ENCODE results near the gene KIF18B. TPM values are rescaled to one million over a fixed set of nuclear protein-coding genes. Genes with fewer than 3 reads are reported as not detected.
A peak's percentile ranks its signal among the peaks of the same experiment; 100 is the strongest.

KIF18B gene
- total RNA-seq, 2 donors from 2014 or later = 3.0 to 8.8 TPM

GRCh38 chr17:44971776-44972483, 24.4 kb upstream of the KIF18B start:
- no peak for DNase-seq
- intact Hi-C loops (cut with DNase I, micrococcal nuclease) = no loop called here
- ATAC-seq = no peak

GRCh38 chr17:44970136-44970741, 22.7 kb upstream of the KIF18B start:
- DNase-seq (peak; percentile 31 to 46), ATAC-seq (no peak)
- intact Hi-C loops (cut with DNase I, micrococcal nuclease) = no loop called here

DNA sequence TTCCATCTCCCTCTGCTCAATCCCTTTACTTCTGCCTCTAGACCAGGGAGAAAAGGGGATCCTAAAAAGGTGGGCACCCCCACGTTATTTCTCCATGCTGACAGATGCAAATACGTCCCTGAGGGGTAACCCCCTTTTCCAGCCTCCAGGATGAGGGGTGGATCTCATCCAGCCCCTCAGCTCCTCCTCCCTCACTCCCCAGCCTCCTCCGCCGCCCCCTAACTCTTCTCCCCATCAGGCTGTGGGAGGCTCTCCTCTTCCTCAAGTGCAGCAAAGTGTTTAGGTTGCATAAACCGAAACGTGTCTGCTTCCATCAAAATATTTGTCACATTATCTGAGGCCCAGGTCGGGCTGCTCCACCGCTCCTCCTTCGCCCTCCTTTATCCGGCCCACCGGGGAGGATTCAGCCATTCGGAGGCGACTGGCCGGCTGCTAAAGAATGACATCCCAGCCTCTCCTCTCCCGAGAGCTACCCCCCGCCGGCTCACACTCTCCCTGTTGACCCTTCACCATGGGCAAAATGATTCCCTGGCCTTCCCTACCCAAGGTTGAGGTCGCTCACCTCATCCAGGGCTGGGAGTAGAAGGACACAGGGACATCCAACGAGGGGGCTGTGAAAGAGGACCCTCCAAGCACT, 21.7 kb upstream of the KIF18B start:
- no peak for DNase-seq
- intact Hi-C loops (cut with DNase I, micrococcal nuclease) = no loop called here
- ATAC-seq = no peak

DNA sequence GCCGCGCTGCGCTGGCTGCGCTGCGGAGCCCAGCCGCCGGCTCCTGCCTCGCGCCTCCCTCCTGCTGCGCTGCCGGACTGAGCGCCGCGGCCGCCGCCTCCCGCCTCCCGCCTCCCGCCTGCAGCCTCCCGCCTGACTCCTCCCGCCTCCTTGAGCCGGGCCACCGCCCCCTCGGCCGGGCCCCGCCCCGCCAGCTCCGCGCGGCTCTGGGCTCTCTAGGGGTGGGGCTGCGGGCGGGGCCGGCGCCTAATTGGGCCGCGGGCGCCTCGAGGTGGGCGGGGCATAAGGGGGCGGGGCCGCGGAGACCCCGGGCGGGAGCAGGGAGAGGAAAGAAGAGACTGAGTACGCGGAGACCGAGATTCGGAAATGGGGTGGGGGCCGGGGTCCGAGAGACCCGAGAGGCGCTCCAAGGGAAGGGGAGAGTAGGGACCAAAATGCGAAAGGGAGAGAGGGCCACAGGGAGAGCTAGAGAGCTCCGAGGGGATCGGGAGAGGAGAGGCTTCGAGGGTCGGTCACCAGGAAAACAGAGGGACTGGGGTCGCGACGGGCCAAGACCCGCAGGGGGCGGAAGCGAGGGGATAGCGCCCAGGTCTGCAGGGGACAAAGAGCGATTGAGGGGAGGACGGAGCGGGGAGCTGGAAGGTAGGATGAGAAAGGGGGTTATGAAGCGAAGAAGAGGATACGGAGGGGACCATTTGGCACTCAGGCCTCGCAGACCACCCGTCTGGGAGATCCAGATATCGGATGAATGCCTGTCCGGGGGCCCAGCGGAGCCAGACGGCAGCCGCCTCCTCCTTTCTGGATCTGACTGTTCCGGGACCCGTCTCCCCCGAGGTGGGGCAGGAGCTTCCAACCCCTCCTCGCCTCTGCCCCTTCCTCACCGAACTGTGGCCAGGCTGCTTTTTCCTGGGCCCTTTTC, 20.9 kb upstream of the KIF18B start, which contains the start of gene C1QL1:
C1QL1 (minus strand) TSS at position 79 of the 919 bp plus-strand sequence. CDS start 255 bp downstream, outside the sequence.
- DNase-seq = peak; percentile 89 to 93

DNA sequence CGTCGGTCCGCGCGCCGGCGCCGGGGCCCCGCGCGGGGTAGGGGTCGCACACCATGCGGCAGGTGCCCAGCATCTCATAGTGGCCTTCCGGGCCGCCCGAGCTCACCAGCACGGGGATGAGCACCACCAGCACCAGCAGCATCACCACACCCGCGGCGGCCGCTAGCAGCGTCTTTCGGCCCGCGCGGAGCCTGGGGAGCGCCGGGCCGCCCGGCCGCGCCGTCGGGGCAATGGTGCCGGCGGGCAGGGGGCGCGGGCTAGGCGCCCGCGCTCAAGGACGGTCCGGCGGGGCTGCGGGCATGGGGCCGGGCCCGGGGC, 20.3 kb upstream of the KIF18B start:
- intact Hi-C loops (cut with DNase I, micrococcal nuclease) = no loop called here
- no peak for DNase-seq
- ATAC-seq = no peak

More for the DNA sequence above, 20.9 kb upstream of the KIF18B start, which contains the start of gene C1QL1:
- intact Hi-C loops (cut with DNase I, micrococcal nuclease) = no loop called here
- ATAC-seq = peak; percentile 100

- DNase-seq (peak in 1 of 2 donors; percentile 25), ATAC-seq (no peak)
- intact Hi-C loops (cut with DNase I, micrococcal nuclease) = no loop called here
Measured at GRCh38 chr17:44967026-44967906, 19.7 kb upstream of the KIF18B start.

- DNase-seq (no peak), ATAC-seq (no peak)
- intact Hi-C loops (cut with DNase I, micrococcal nuclease) = no loop called here
Measured at GRCh38 chr17:44966348-44967025, 18.9 kb upstream of the KIF18B start.

- ATAC-seq (no peak), DNase-seq (no peak)
- intact Hi-C loops (cut with DNase I, micrococcal nuclease) = no loop called here
Measured at GRCh38 chr17:44965481-44966234, 18.1 kb upstream of the KIF18B start.

- intact Hi-C loops (cut with DNase I, micrococcal nuclease) = no loop called here
- DNase-seq (no peak), ATAC-seq (no peak)
Measured at GRCh38 chr17:44961921-44962350, 14.4 kb upstream of the KIF18B start.

- ATAC-seq (peak; percentile 50), DNase-seq (no peak)
- intact Hi-C loops (cut with DNase I, micrococcal nuclease) = no loop called here
Measured at GRCh38 chr17:44960691-44961090, 13.1 kb upstream of the KIF18B start.

DNA sequence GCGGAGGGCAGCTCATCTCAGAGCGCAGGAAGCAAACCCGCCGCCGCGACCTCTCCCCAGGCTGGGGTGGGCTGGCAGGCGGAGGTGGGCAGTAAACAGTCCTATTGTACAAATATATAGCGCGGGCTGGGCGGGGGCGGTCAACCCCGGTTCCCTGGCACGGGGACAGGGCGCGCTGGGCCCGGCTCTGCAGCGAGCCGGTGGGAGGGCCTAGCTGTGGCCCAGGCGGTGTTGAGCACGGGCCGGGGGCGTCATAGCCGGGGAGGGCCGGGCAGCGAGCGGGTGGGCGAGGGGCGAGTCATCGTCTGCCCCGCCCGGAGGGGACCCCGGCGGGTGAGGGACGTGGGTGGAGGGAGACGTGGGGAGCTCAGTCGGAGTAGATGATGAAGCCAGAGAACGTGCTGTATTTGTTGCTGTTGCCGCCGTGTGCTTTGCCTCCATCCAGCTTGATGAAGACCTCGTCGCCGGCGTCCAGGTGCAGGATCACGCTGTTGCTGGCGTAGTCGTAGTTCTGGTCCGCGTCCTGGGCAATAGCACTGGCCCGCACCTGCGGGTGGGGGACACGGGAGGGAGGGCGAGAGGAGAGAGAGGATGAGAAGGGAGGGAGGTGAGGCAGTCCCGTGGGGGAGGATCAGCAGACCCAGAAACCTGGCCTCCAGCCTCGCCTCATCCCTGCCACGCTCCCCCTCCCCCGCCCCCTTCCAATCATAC, 12.4 kb upstream of the KIF18B start:
- ATAC-seq (no peak), DNase-seq (no peak)
- intact Hi-C loops (cut with DNase I, micrococcal nuclease) = no loop called here

DNA sequence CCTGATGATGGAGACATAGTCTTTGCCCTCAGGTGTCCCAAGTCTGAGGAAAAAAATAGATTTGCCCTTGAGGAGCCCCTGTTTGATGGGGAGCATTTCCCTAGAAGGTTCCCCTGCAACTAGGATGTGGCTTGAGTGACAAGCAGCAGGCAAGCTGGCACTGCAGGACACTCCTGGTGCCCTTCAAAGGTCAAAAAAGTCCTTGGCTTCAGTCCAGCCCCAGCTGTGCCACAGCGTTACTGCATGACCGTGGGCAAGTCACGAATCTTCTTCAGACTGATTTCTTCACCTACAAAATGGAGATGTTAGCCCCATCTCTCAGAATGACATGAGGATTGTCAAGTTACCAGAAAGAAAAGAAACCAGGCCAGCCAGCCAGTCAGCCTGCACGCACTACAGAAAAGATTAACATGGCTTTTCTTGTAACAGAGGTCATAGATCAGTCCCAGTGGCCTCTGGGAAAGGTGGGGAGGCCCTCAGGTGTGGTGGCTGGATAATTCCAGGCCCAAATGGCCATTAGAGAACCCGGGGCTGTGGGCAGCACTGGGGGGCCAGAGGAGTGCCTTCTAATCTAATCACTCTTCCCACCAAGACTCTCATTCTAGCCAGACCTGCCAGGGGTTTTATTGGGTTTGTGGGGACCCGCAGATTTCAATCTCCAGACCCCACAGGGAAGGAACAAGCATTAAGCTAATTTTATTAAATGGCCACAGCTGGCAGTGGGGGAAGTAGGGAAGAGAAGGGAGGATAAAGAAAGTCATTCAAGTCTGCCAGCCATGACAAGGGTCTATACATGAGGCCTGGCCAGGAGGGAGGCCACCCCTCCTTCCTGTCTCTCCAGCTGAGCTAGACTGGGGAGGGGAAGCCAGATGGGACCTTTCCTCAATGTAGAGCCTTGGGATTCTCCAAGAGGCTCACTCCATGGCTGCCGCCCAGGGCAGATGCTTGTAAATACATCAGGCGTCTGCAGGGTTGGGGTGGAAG, 9.7 kb upstream of the KIF18B start:
- no peak for DNase-seq
- ATAC-seq = peak; percentile 26
- intact Hi-C loops (cut with DNase I, micrococcal nuclease) = no loop called here

DNA sequence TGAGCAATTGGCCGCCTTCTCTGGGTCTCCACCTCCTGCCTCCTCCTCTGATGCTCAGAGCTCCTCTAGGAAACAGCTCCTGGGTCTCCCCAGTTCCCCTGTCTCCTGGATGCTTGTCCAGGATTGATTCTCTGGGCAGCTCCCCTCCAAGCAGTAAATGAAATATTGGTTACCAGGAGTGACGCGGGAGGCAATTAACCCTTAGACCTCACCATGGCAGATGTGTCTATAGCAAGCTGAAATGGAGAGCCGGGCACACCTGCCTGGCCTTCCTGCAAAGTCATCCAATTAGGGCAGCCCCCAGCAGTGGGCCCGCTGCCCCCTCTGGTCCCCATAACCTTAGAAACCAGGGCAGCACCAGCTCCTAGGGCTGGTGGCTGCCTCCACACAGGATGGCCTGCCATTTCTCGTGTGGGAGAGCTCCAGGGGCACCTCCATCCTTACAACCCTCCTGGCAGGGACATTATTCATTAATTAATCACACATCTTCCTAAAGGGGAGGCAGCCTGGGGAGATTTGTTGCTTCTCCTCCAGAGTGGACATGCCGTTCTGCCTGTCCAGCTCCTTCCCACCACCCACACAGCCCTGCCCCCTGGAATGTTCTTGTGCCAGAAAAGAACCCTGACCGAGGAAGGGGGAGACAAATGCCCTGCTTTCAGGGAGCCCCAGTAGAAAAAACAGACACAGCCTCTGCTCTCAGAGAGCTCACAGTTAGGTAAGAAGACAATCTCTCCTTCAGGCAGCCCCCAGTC, 8.3 kb upstream of the KIF18B start:
- ATAC-seq = no peak
- no peak for DNase-seq
- intact Hi-C loops (cut with DNase I, micrococcal nuclease) = no loop called here

DNA sequence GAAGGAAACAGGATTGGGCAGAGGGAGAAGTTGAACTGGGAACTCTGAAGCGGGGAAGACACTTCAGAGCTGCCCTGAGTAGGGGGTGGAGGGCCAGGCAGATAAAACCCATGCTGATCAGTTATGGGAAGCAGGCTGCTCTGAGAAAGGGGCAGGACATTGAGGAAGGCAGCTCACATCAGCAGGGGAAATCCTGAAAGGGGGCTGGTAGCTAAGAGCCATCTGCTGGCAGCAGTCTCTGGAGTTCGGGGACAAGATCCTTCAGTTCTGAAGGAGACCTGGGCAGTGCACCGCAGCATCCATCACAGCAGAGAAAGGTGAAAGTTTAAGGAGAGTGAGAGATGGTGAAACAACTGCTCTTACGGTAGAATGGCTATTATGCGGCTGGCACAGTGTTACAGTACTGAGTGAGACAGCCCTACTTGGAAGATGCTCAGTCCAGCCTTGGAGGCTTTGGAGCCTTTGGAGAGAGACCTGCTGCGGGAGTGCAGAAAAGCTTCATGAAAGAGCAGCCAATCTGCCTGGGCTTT, 5.4 kb upstream of the KIF18B start:
- intact Hi-C loops (cut with DNase I, micrococcal nuclease) = no loop called here
- DNase-seq (no peak), ATAC-seq (no peak)

Data from left colon (tissue), 2 donors.